Activated CD8-positive, alpha-beta T cell treated with anti-CD3 and anti-CD28 coated beads for 36 hours (primary cell): ENCODE measurements around the gene EMC6. TPM values are rescaled to one million over a fixed set of nuclear protein-coding genes. Genes with fewer than 3 reads are reported as not detected.

ENCODE experiments used
- ATAC-seq: fragments of 200-7000 bp; cut with Tn5 transposase; one replicate; pipeline ENCODE4 v1.10.0; 2021; ENCODE audit warnings: mild to moderate bottlenecking, moderate library complexity
- CTCF ChIA-PET: fragments of 350-600 bp; sonication (Branson Sonifier 250); formaldehyde crosslinking; loops from one replicate; lab custom pipeline; 2021; ENCODE audit warnings: antibody characterized with exemption; lab: Charles Lee
- POLR2A ChIA-PET: fragments of 350-600 bp; sonication (Branson Sonifier 250); formaldehyde crosslinking; loops from one replicate; lab custom pipeline; 2021; ENCODE audit warnings: antibody characterized with exemption; lab: Charles Lee
- DNase-seq: peaks from one replicate; pipeline ENCODE4 v3.0.0-alpha.2; 2020
- H3K27ac Mint-ChIP-seq: one replicate; pipeline ENCODE4 v1.8.0; 2021; ENCODE audit warnings: mild to moderate bottlenecking, mixed read lengths
- H3K27me3 Mint-ChIP-seq: one replicate; pipeline ENCODE4 v1.8.0; 2021; ENCODE audit warnings: mixed read lengths
- H3K36me3 Mint-ChIP-seq: one replicate; pipeline ENCODE4 v1.8.0; 2021; ENCODE audit warnings: low read depth, mixed read lengths
- H3K4me1 Mint-ChIP-seq: one replicate; pipeline ENCODE4 v1.8.0; 2021; ENCODE audit warnings: low read depth, mixed read lengths
- H3K4me3 Mint-ChIP-seq: one replicate; pipeline ENCODE4 v1.8.0; 2021; ENCODE audit warnings: mild to moderate bottlenecking, moderate library complexity, mixed read lengths
- H3K9me3 Mint-ChIP-seq: one replicate; pipeline ENCODE4 v1.8.0; 2021; ENCODE audit warnings: mixed read lengths
- intact Hi-C: fragments of 100-400 bp; cut with micrococcal nuclease; formaldehyde crosslinking; loops from one replicate; pipeline ENCODE4 v1.10.0; 2022
- total RNA-seq, 2 experiments: library from RNA; stranded (reverse); gene quantifications; one replicate each; pipeline ENCODE4 v1.2.3, GENCODE V29; 2021
- TF ChIP-seq, protein P1 (sequence below): fragments of 200-600 bp; IDR thresholded peaks from one replicate; pipeline ENCODE4 v1.8.0; 2022; ENCODE audit warnings: antibody characterized with exemption, mild to moderate bottlenecking

The EMC6 gene
- total RNA-seq, 2 experiments from 2014 or later, result 50.8 to 58.7 TPM

DNA sequence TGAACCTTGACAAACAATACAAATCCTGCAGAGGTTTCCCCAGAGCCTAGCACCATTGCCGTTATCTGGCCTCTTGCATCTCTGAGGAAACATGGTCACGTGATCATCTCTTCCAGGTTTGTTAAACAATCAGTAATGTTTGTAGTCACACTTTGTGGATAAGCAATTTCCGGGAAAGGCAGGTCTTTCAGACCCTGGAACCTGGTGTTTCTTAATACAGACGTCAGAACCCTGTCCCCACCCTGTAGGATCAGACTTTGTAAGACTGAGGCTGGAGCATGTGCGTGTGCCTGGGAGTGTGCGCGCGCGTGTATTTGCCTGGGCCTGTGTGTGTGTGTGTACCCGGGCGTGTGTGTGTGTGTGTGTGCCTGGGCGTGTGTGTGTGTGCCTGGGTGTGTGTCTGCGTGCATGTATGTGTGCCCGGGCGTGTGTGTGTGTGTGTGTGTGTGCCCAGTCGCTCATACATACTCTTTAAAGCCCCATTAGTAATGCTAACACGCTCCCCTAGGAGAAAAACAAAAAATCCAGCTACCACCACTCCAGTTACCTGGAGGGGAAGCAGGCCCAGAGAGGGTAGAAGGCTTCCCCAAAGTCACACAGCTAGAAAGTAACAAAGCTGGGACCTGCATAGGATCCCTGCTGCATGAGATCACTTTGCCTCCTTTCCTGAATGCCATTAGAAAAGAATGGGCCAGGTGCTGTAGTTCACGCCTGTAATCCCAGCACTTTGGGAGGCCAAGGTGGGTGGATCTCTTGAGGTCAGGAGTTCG is 26.7 kb upstream of the EMC6 start:
- Mint-ChIP-seq H3K9me3 (no peaks in the 10 kb centered on the region), H3K4me3 (no peak overlapping the region), H3K4me1 (peaks cover 38% of the 10 kb centered on the region), H3K27me3 (no peaks in the 10 kb centered on the region), H3K27ac (no peak overlapping the region), H3K36me3 (peaks cover 16% of the 10 kb centered on the region)
- TF ChIP-seq, protein P1, sequence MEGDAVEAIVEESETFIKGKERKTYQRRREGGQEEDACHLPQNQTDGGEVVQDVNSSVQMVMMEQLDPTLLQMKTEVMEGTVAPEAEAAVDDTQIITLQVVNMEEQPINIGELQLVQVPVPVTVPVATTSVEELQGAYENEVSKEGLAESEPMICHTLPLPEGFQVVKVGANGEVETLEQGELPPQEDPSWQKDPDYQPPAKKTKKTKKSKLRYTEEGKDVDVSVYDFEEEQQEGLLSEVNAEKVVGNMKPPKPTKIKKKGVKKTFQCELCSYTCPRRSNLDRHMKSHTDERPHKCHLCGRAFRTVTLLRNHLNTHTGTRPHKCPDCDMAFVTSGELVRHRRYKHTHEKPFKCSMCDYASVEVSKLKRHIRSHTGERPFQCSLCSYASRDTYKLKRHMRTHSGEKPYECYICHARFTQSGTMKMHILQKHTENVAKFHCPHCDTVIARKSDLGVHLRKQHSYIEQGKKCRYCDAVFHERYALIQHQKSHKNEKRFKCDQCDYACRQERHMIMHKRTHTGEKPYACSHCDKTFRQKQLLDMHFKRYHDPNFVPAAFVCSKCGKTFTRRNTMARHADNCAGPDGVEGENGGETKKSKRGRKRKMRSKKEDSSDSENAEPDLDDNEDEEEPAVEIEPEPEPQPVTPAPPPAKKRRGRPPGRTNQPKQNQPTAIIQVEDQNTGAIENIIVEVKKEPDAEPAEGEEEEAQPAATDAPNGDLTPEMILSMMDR, result no peak
- intact Hi-C loops, result no loop called here
- DNase-seq, result no peak
- ATAC-seq, result no peak
- ChIA-PET CTCF (no interaction called here), POLR2A (interaction anchor here (0.8 kb wide), 1 partner anchor 16 kb away, joined by 3 read pairs; no protein-coding TSS in a partner anchor)

DNA sequence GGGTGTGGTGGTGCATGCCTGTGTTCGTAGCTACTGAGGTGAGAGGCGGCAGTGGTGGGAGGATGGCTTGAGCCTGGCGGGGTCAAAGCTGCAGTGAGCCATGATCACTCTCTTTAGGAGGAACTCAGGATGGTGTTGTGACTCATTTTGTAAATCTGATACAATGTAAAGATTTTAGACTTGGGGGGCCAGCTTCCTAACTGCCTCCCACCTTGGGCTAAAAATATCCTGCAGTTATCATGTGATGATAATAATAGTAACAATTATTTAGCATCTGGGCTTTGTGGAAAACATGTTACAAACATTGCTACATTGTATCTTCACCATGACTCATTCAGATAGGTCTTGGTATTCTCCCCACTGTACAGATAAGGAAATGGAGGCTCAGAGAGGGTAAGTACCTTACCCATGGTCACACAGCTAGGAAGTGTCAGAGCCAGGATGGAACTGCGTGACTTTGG is 24.7 kb upstream of the EMC6 start:
- H3K27ac Mint-ChIP-seq, result peak overlapping the region; percentile 73
- CTCF ChIA-PET, result interaction anchor here (1.7 kb wide), 1 partner anchor 41 kb away, joined by 8 read pairs; no protein-coding TSS in a partner anchor
- H3K4me3 Mint-ChIP-seq, result no peak overlapping the region
- DNase-seq (peak; percentile 27), ATAC-seq (peak; percentile 61)
- H3K27me3 Mint-ChIP-seq, result no peaks in the 10 kb centered on the region
- POLR2A ChIA-PET, result interaction anchor here (0.8 to 3.2 kb wide), 2 partner anchors 23 to 106 kb away, joined by 3 to 10 read pairs; no protein-coding TSS in a partner anchor
- peaks cover 16% of the 10 kb centered on the region for H3K36me3 Mint-ChIP-seq
- intact Hi-C loops, result no loop called here
- H3K9me3 Mint-ChIP-seq, result no peaks in the 10 kb centered on the region
- TF ChIP-seq, protein P1, result no peak
- peaks cover 27% of the 10 kb centered on the region for H3K4me1 Mint-ChIP-seq

- CTCF ChIA-PET, result interaction anchor here (0.8 to 1.7 kb wide), 2 partner anchors 43 to 796 kb away, joined by 3 to 8 read pairs; no protein-coding TSS in a partner anchor
- ATAC-seq, result no peak
- Mint-ChIP-seq H3K4me1 (peaks cover 19% of the 10 kb centered on the region), H3K4me3 (no peak overlapping the region), H3K27me3 (no peaks in the 10 kb centered on the region), H3K36me3 (peaks cover 16% of the 10 kb centered on the region), H3K9me3 (no peaks in the 10 kb centered on the region), H3K27ac (no peak overlapping the region)
- TF ChIP-seq, protein P1, result no peak
- intact Hi-C loops, result no loop called here
- no peak for DNase-seq
- POLR2A ChIA-PET, result interaction anchor here (3.2 kb wide), 1 partner anchor 22 kb away, joined by 10 read pairs; no protein-coding TSS in a partner anchor
These were observed 23.3 kb upstream of the EMC6 start for GRCh38 chr17:3645310-3645709.

DNA sequence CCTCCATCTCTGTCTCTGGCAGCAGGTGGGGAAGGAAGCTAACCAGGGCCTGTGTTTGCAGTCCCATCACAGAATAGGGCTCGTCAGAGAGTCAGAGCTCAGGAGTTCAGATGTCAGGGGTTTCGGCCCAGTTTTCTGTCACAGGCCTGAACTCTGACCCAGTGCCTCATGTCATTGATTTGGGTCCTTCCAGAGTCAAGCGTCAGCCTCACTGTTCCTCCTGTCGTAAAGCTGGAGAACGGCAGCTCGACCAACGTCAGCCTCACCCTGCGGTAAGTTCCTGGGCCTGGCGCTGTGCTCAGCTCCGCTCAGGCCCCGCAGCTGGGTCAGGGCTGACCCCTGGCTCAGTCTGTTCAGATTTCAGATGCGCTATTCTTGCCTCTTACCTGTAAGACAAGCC is 21.4 kb upstream of the EMC6 start:
- H3K27me3 Mint-ChIP-seq, result no peaks in the 10 kb centered on the region
- intact Hi-C loops, result no loop called here
- no peaks in the 10 kb centered on the region for H3K9me3 Mint-ChIP-seq
- H3K4me3 Mint-ChIP-seq, result no peak overlapping the region
- CTCF ChIA-PET, result interaction anchor here (1.2 to 3.1 kb wide), 9 partner anchors 11 to 598 kb away, joined by 3 to 21 read pairs (median 5); partner anchors contain the start of genes CTNS and SHPK
- H3K36me3 Mint-ChIP-seq, result peaks cover 8% of the 10 kb centered on the region
- peaks cover 14% of the 10 kb centered on the region for H3K4me1 Mint-ChIP-seq
- ATAC-seq (no peak), DNase-seq (no peak)
- H3K27ac Mint-ChIP-seq, result no peak overlapping the region
- TF ChIP-seq, protein P1, result no peak
- POLR2A ChIA-PET, result interaction anchor here (0.6 kb wide), 1 partner anchor 106 kb away, joined by 3 read pairs; no protein-coding TSS in a partner anchor
